Measurements from ENCODE around the gene ZNF883. TPM values are rescaled to one million over a fixed set of nuclear protein-coding genes. Genes with fewer than 3 reads are reported as not detected.

The ZNF883 gene
- total and polyA plus RNA-seq, 9 of the 15 experiments (the other 6 are each of a cell fraction or from before 2014, with no cell fraction given), result 1.00 to 5.7 (median 3.7) TPM

- TF ChIP-seq ZNF398 (CRISPR knock-in tag; IDR thresholded peaks at IDR 0.05) (no peak), TAF9B (IDR thresholded peaks at IDR 0.05; ENCODE audit: partially characterized antibody) (no peak), POLR2H (tag; IDR thresholded peaks at IDR 0.05; ENCODE audit: low read depth) (no peak), POLR2G (IDR thresholded peaks at IDR 0.05; ENCODE audit: low read depth, low read length) (peak; percentile 74), TAL1 (IDR thresholded peaks at IDR 0.05) (no peak), NR2C1 (IDR thresholded peaks at IDR 0.05) (peak; percentile 86), NR2C1 (tag; IDR thresholded peaks at IDR 0.05) (peak; percentile 39; the same call in 1 of the 2 replicates), RNF2 (IDR thresholded peaks at IDR 0.05) (no peak), ZNF197 (CRISPR knock-in tag; IDR thresholded peaks at IDR 0.05; ENCODE audit: low read depth) (peak; percentile 95), HMG20B (CRISPR knock-in tag; IDR thresholded peaks at IDR 0.05) (no peak), HNRNPLL (IDR thresholded peaks at IDR 0.05; ENCODE audit: low read depth, low read length, poor library complexity, severe bottlenecking) (peak; percentile 41), ZNF384 (IDR thresholded peaks at IDR 0.05; ENCODE audit: low read depth, low read length) (no peak), GABPB1 (CRISPR knock-in tag; IDR thresholded peaks at IDR 0.05) (peak; percentile 67; the same call in 1 of the 2 replicates), NRF1 (conservative IDR thresholded peaks at IDR 0.05 in 1 of 2, IDR thresholded peaks at IDR 0.05 in 1 of 2) (0 out of 4 replicates have a peak, but pooled peaks of 1 of the 2 experiments have one; percentile 21), CAMTA2 (CRISPR knock-in tag; conservative IDR thresholded peaks at IDR 0.05) (no peak), ARID2 (IDR thresholded peaks at IDR 0.05) (no peak), ZNF75A (CRISPR knock-in tag; IDR thresholded peaks at IDR 0.05) (no peak), ZBTB7A (IDR thresholded peaks at IDR 0.05; ENCODE audit: borderline replicate concordance, control insufficient read depth, low read depth, low read length) (no peak)
- TF ChIP-seq, protein P1, sequence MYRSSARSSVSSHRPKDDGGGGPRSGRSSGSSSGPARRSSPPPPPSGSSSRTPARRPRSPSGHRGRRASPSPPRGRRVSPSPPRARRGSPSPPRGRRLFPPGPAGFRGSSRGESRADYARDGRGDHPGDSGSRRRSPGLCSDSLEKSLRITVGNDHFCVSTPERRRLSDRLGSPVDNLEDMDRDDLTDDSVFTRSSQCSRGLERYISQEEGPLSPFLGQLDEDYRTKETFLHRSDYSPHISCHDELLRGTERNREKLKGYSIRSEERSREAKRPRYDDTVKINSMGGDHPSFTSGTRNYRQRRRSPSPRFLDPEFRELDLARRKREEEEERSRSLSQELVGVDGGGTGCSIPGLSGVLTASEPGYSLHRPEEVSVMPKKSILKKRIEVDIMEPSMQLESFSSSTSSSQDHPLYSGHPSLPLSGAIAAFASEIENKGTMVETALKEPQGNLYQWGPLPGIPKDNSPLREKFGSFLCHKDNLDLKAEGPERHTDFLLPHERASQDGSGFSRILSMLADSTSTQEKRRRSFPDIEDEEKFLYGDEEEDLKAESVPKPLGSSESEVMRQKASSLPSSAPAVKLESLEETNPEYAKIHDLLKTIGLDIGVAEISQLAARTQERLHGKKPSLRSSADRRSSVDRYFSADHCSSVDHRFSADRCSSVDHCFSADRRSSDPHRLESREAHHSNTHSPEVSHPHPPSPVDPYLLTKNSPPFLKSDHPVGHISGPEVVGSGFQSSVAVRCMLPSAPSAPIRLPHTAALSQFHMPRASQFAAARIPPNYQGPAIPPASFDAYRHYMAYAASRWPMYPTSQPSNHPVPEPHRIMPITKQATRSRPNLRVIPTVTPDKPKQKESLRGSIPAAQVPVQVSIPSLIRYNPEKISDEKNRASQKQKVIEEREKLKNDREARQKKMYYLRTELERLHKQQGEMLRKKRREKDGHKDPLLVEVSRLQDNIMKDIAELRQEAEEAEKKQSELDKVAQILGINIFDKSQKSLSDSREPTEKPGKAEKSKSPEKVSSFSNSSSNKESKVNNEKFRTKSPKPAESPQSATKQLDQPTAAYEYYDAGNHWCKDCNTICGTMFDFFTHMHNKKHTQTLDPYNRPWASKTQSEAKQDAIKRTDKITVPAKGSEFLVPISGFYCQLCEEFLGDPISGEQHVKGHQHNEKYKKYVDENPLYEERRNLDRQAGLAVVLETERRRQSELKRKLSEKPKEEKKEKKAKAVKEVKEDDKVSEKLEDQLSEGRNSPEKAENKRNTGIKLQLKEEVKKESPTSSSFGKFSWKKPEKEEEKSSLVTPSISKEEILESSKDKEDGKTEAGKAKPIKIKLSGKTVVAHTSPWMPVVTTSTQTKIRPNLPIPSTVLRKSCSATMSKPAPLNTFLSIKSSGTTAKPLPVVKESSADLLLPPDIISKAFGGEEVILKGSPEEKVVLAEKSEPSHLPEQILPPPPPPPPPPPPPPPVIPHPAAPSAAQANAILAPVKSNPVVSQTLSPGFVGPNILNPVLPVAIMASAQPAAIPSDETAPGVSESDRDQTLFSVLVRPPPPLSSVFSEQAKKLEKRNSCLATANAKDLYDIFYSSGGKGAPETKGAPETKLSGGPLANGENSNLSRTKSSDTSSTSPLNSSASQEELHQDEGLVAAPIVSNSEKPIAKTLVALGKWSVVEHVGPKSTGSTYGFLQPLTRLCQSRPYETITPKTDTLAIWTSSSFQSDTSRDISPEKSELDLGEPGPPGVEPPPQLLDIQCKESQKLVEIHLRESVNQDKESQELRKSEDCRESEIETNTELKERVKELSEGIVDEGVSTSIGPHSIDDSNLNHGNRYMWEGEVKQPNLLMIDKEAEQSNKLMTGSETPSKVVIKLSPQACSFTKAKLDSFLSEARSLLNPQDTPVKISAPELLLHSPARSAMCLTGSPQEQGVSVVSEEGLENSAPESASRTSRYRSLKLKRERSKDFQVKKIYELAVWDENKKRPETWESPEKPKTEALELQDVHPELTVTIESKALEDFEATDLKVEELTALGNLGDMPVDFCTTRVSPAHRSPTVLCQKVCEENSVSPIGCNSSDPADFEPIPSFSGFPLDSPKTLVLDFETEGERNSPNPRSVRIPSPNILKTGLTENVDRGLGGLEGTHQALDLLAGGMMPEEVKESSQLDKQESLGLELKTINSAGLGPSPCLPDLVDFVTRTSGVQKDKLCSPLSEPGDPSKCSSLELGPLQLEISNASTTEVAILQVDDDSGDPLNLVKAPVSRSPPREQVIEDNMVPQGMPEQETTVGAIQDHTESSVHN (IDR thresholded peaks at IDR 0.05; ENCODE audit: borderline replicate concordance in 1 of 2, low read depth in 1 of 2), result no peak
Observed at GRCh38 chr9:113056191-113057106, 44.5 kb upstream of the ZNF883 start, which contains the start of gene ZFP37 (continued).

Measured in K562 (cell line).